Stomach (tissue), 9 donors: ENCODE measurements around the gene HNMT. TPM values are rescaled to one million over a fixed set of nuclear protein-coding genes. Genes with fewer than 3 reads are reported as not detected.

Experiments used
- DNase-seq, 2 donors: peaks; one replicate each; pipeline versions ENCODE4 v3.0.0 to v3.0.0-alpha.2; 2013 to 2019
- H3K27ac ChIP-seq, 5 donors: fragments of 200-600 bp in 4 of 5; sonication (generic) in 4 of 5; one replicate each; pipeline ENCODE4 v1.5.1; 2013 to 2019; ENCODE audit warnings: mild to moderate bottlenecking in 1 of 5, moderate library complexity in 1 of 5
- H3K27me3 ChIP-seq, 3 donors: fragments of 200-600 bp; sonication (generic); one replicate each; pipeline ENCODE4 v1.5.1; 2017 to 2019; ENCODE audit warnings: mixed run types in 1 of 3
- H3K36me3 ChIP-seq, 4 donors: fragments of 200-600 bp; sonication (generic); 1 replicate in 3 of 4; 2 replicates in 1 of 4; pipeline ENCODE4 v1.5.1; 2016 to 2019
- H3K4me1 ChIP-seq, 4 donors: fragments of 200-600 bp; sonication (generic); one replicate each; pipeline ENCODE4 v1.5.1; 2016 to 2019
- H3K4me3 ChIP-seq, 4 donors: fragments of 200-600 bp; sonication (generic) in 3 of 4; one replicate each; pipeline ENCODE4 v1.5.1; 2016 to 2019; ENCODE audit warnings: mild to moderate bottlenecking in 1 of 4
- H3K9me3 ChIP-seq, 4 donors: fragments of 200-600 bp; sonication (generic); one replicate each; pipeline ENCODE4 v1.5.1; 2016 to 2019
- CTCF ChIP-seq, 7 experiments: fragments of 450-650 bp in 4 of 7; fragments of 200-600 bp in 3 of 7; sonication (generic) in 3 of 7; IDR thresholded peaks; one replicate each; pipeline ENCODE4 v1.5.1; 2016 to 2019; ENCODE audit warnings: antibody characterized with exemption in 7 of 7, control low read depth in 2 of 7, mild to moderate bottlenecking in 1 of 7
- EP300 ChIP-seq: sonication (generic); formaldehyde crosslinking; IDR thresholded peaks from one replicate; pipeline ENCODE4 v1.6.1; 2017; ENCODE audit warnings: antibody characterized with exemption
- POLR2A ChIP-seq, 4 donors: fragments of 450-650 bp; IDR thresholded peaks; one replicate each; pipeline ENCODE4 v1.6.1; 2016; ENCODE audit warnings: antibody characterized with exemption in 4 of 4, control low read depth in 2 of 4, mild to moderate bottlenecking in 1 of 4, moderate library complexity in 1 of 4
- POLR2AphosphoS5 ChIP-seq, 3 donors: sonication (generic); formaldehyde crosslinking; IDR thresholded peaks; one replicate each; pipeline ENCODE4 v1.6.1; 2016; ENCODE audit warnings: antibody characterized with exemption in 3 of 3
- WGBS, 5 donors: extraction: QIAGEN DNeasy Blood & Tissue Kit in 3 of 5; methylation state at CpG; one replicate each; pipeline versions ENCODE4 v1.1.5 to v1.1.7; 2013 to 2018; 5-methylcytosine and 5-hydroxymethylcytosine counted together
- intact Hi-C: fragments of 100-400 bp; cut with DNase I; formaldehyde crosslinking; loops from one replicate; pipeline ENCODE4 v1.15.1; 2023; ENCODE audit warnings: low total_unique reads
- polyA plus RNA-seq, 3 donors: library from polyadenylated mRNA; stranded (reverse); fragments of 200-250 nt; gene quantifications; one replicate each; pipeline ENCODE4 v1.2.3, GENCODE V29; 2013
- total RNA-seq, 5 donors: library from RNA; depleted of rRNA; stranded (reverse); fragments of >200 nt; gene quantifications; one replicate each; pipeline versions ENCODE4 v1.1.0 to v1.2.3, GENCODE V29; 2014 to 2016
- donor health status: healthy with polysubstance abuse.
- donor health status: Bipolar disorder and iron deficiency.
- donor health status: healthy.

The HNMT gene
- total and polyA plus RNA-seq, 8 donors: 11.2 to 145 (median 44.7) TPM

- no peak for TF ChIP-seq CTCF (IDR thresholded peaks at IDR 0.05)
- TF ChIP-seq EP300: no peak
- no peak for TF ChIP-seq POLR2AphosphoS5 (IDR thresholded peaks at IDR 0.05)
- TF ChIP-seq POLR2A (IDR thresholded peaks at IDR 0.05): no peak
- Histone ChIP-seq H3K36me3 (peaks cover 0 to 13% (median 11%) of the 10 kb centered on the region in 4 donors), H3K27ac (no peak overlapping the region), H3K27me3 (no peaks in the 10 kb centered on the region), H3K9me3 (no peaks in the 10 kb centered on the region), H3K4me1 (no peaks in the 10 kb centered on the region), H3K4me3 (no peak overlapping the region)
- WGBS, 5 donors: 81 to 94% (median 90%) methylated on average over 1 of the region's 1 CpG
- intact Hi-C loops: no loop called here
- no peak for DNase-seq
These were observed 53.6 kb downstream of the HNMT start for GRCh38 chr2:138017824-138018223.

- TF ChIP-seq POLR2AphosphoS5 (IDR thresholded peaks at IDR 0.05): no peak
- no peak for TF ChIP-seq CTCF (IDR thresholded peaks at IDR 0.05)
- no peak for TF ChIP-seq POLR2A (IDR thresholded peaks at IDR 0.05)
- DNase-seq: no peak
- WGBS, 5 donors: 59 to 85% (median 70%) methylated on average over 3 of the region's 3 CpGs
- Histone ChIP-seq H3K27ac (no peak overlapping the region), H3K4me3 (no peak overlapping the region), H3K27me3 (no peaks in the 10 kb centered on the region), H3K36me3 (peaks cover 0 to 5% (median under 1%) of the 10 kb centered on the region in 4 donors), H3K4me1 (no peaks in the 10 kb centered on the region), H3K9me3 (no peaks in the 10 kb centered on the region)
- intact Hi-C loops: no loop called here
These were observed 54.8 kb downstream of the HNMT start for GRCh38 chr2:138018866-138019688.

- no peak for DNase-seq
- WGBS, 5 donors: 35 to 68% (median 48%) methylated on average over 1 of the region's 1 CpG
- intact Hi-C loops: no loop called here
These were observed 56.2 kb downstream of the HNMT start for GRCh38 chr2:138020432-138020831.

GRCh38 chr2:138021154-138021553 lies 56.9 kb downstream of the HNMT start:
- 29 to 100% (median 93%) methylated on average over 1 of the region's 1 CpG for WGBS, 5 donors
- intact Hi-C loops: no loop called here
- H3K27ac ChIP-seq: no peak overlapping the region
- no peaks in the 10 kb centered on the region for H3K27me3 ChIP-seq
- H3K9me3 ChIP-seq: no peaks in the 10 kb centered on the region
- DNase-seq: no peak
- H3K36me3 ChIP-seq: no peaks in the 10 kb centered on the region
- H3K4me3 ChIP-seq: no peak overlapping the region
- TF ChIP-seq POLR2AphosphoS5 (IDR thresholded peaks at IDR 0.05) (no peak), POLR2A (IDR thresholded peaks at IDR 0.05) (no peak), CTCF (IDR thresholded peaks at IDR 0.05) (no peak), EP300 (no peak)
- no peaks in the 10 kb centered on the region for H3K4me1 ChIP-seq

More at GRCh38 chr2:138020432-138020831, 56.2 kb downstream of the HNMT start:
- Histone ChIP-seq H3K9me3 (no peaks in the 10 kb centered on the region), H3K27me3 (no peaks in the 10 kb centered on the region), H3K36me3 (peaks cover 0 to 5% (median 0%) of the 10 kb centered on the region in 4 donors), H3K4me1 (no peaks in the 10 kb centered on the region), H3K27ac (no peak overlapping the region), H3K4me3 (no peak overlapping the region)
- TF ChIP-seq POLR2A (IDR thresholded peaks at IDR 0.05) (no peak), CTCF (IDR thresholded peaks at IDR 0.05) (no peak), POLR2AphosphoS5 (IDR thresholded peaks at IDR 0.05) (no peak), EP300 (no peak)
